Stomach (tissue), 9 donors: ENCODE results near the gene DHPS. TPM values are rescaled to one million over a fixed set of nuclear protein-coding genes. Genes with fewer than 3 reads are reported as not detected.
"Not testable (repeated sequence)": the region's sequence is repeated elsewhere in the genome, so short reads cannot be mapped to it uniquely, and the experiment has no call there.

ENCODE experiments used
- DNase-seq, 2 donors: peaks; one replicate each; pipeline versions ENCODE4 v3.0.0 to v3.0.0-alpha.2; 2013 to 2019
- H3K27ac ChIP-seq, 5 donors: fragments of 200-600 bp in 4 of 5; sonication (generic) in 4 of 5; one replicate each; pipeline ENCODE4 v1.5.1; 2013 to 2019; ENCODE audit warnings: mild to moderate bottlenecking in 1 of 5, moderate library complexity in 1 of 5
- H3K27me3 ChIP-seq, 3 donors: fragments of 200-600 bp; sonication (generic); one replicate each; pipeline ENCODE4 v1.5.1; 2017 to 2019; ENCODE audit warnings: mixed run types in 1 of 3
- H3K36me3 ChIP-seq, 4 donors: fragments of 200-600 bp; sonication (generic); 1 replicate in 3 of 4; 2 replicates in 1 of 4; pipeline ENCODE4 v1.5.1; 2016 to 2019
- H3K4me1 ChIP-seq, 4 donors: fragments of 200-600 bp; sonication (generic); one replicate each; pipeline ENCODE4 v1.5.1; 2016 to 2019
- H3K4me3 ChIP-seq, 4 donors: fragments of 200-600 bp; sonication (generic) in 3 of 4; one replicate each; pipeline ENCODE4 v1.5.1; 2016 to 2019; ENCODE audit warnings: mild to moderate bottlenecking in 1 of 4
- H3K9me3 ChIP-seq, 4 donors: fragments of 200-600 bp; sonication (generic); one replicate each; pipeline ENCODE4 v1.5.1; 2016 to 2019
- CTCF ChIP-seq, 7 experiments: fragments of 450-650 bp in 4 of 7; fragments of 200-600 bp in 3 of 7; sonication (generic) in 3 of 7; IDR thresholded peaks; one replicate each; pipeline ENCODE4 v1.5.1; 2016 to 2019; ENCODE audit warnings: antibody characterized with exemption in 7 of 7, control low read depth in 2 of 7, mild to moderate bottlenecking in 1 of 7
- EP300 ChIP-seq: sonication (generic); formaldehyde crosslinking; IDR thresholded peaks from one replicate; pipeline ENCODE4 v1.6.1; 2017; ENCODE audit warnings: antibody characterized with exemption
- POLR2A ChIP-seq, 4 donors: fragments of 450-650 bp; IDR thresholded peaks; one replicate each; pipeline ENCODE4 v1.6.1; 2016; ENCODE audit warnings: antibody characterized with exemption in 4 of 4, control low read depth in 2 of 4, mild to moderate bottlenecking in 1 of 4, moderate library complexity in 1 of 4
- POLR2AphosphoS5 ChIP-seq, 3 donors: sonication (generic); formaldehyde crosslinking; IDR thresholded peaks; one replicate each; pipeline ENCODE4 v1.6.1; 2016; ENCODE audit warnings: antibody characterized with exemption in 3 of 3
- WGBS, 5 donors: extraction: QIAGEN DNeasy Blood & Tissue Kit in 3 of 5; methylation state at CpG; one replicate each; pipeline versions ENCODE4 v1.1.5 to v1.1.7; 2013 to 2018; 5-methylcytosine and 5-hydroxymethylcytosine counted together
- intact Hi-C: fragments of 100-400 bp; cut with DNase I; formaldehyde crosslinking; loops from one replicate; pipeline ENCODE4 v1.15.1; 2023; ENCODE audit warnings: low total_unique reads
- polyA plus RNA-seq, 3 donors: library from polyadenylated mRNA; stranded (reverse); fragments of 200-250 nt; gene quantifications; one replicate each; pipeline ENCODE4 v1.2.3, GENCODE V29; 2013
- total RNA-seq, 5 donors: library from RNA; depleted of rRNA; stranded (reverse); fragments of >200 nt; gene quantifications; one replicate each; pipeline versions ENCODE4 v1.1.0 to v1.2.3, GENCODE V29; 2014 to 2016
- donor health status: healthy with polysubstance abuse.
- donor health status: Bipolar disorder and iron deficiency.
- donor health status: healthy.

The DHPS gene
- total and polyA plus RNA-seq, 8 donors: 51.7 to 287 (median 75.5) TPM

- no peak for DNase-seq
- Histone ChIP-seq H3K27me3 (no peaks in the 10 kb centered on the region), H3K4me1 (no peaks in the 10 kb centered on the region), H3K36me3 (peaks cover 88 to 100% (median 100%) of the 10 kb centered on the region in 4 donors), H3K27ac (no peak overlapping the region), H3K4me3 (no peak overlapping the region), H3K9me3 (no peaks in the 10 kb centered on the region)
- TF ChIP-seq CTCF (IDR thresholded peaks at IDR 0.05): no peak
- no peak for TF ChIP-seq POLR2A (IDR thresholded peaks at IDR 0.05)
- TF ChIP-seq POLR2AphosphoS5 (IDR thresholded peaks at IDR 0.05): no peak
- TF ChIP-seq EP300: no peak
- intact Hi-C loops: no loop called here
- WGBS, 5 donors: 92 to 98% (median 95%) methylated on average over 8 to 13 of the region's 13 CpGs
Measured at GRCh38 chr19:12705169-12705568, 23.5 kb upstream of the DHPS start.

- peak in 1 of 2 donors; percentile 59 for DNase-seq
- TF ChIP-seq POLR2AphosphoS5 (IDR thresholded peaks at IDR 0.05) (no peak), POLR2A (IDR thresholded peaks at IDR 0.05) (no peak), CTCF (IDR thresholded peaks at IDR 0.05) (no peak), EP300 (no peak)
Measured at GRCh38 chr19:12703046-12703445, 21.4 kb upstream of the DHPS start.

GRCh38 chr19:12701596-12702282 is 20.1 kb upstream of the DHPS start:
- peak in 1 of 2 donors; percentile 10 for DNase-seq
- H3K27me3 ChIP-seq: no peaks in the 10 kb centered on the region
- no peak for TF ChIP-seq EP300
- no peak for TF ChIP-seq POLR2AphosphoS5 (IDR thresholded peaks at IDR 0.05)
- TF ChIP-seq POLR2A (IDR thresholded peaks at IDR 0.05): no peak
- TF ChIP-seq CTCF (IDR thresholded peaks at IDR 0.05): no peak
- H3K36me3 ChIP-seq: peaks cover 58 to 83% (median 81%) of the 10 kb centered on the region in 4 donors
- H3K9me3 ChIP-seq: no peaks in the 10 kb centered on the region
- H3K4me1 ChIP-seq: peaks cover 6 to 11% (median 8%) of the 10 kb centered on the region in 4 donors
- intact Hi-C loops: no loop called here
- no peak overlapping the region for H3K27ac ChIP-seq
- H3K4me3 ChIP-seq: no peak overlapping the region
- WGBS, 5 donors: 87 to 92% (median 91%) methylated on average over 25 to 33 of the region's 33 CpGs

More at GRCh38 chr19:12703046-12703445, 21.4 kb upstream of the DHPS start:
- 62 to 76% (median 67%) methylated on average over 8 to 9 of the region's 9 CpGs for WGBS, 5 donors
- H3K36me3 ChIP-seq: peaks cover 69 to 96% (median 95%) of the 10 kb centered on the region in 4 donors
- no peaks in the 10 kb centered on the region for H3K4me1 ChIP-seq
- no peak overlapping the region for H3K27ac ChIP-seq
- no peaks in the 10 kb centered on the region for H3K27me3 ChIP-seq
- no peak overlapping the region for H3K4me3 ChIP-seq
- H3K9me3 ChIP-seq: no peaks in the 10 kb centered on the region
- intact Hi-C loops: no loop called here

GRCh38 chr19:12698138-12698537 is 16.5 kb upstream of the DHPS start:
- Histone ChIP-seq H3K27me3 (no peaks in the 10 kb centered on the region), H3K36me3 (peaks cover 28 to 47% (median 45%) of the 10 kb centered on the region in 4 donors), H3K9me3 (no peaks in the 10 kb centered on the region), H3K27ac (no peak overlapping the region), H3K4me3 (no peak overlapping the region), H3K4me1 (peaks cover 16 to 29% (median 28%) of the 10 kb centered on the region in 4 donors)
- WGBS, 5 donors: 72 to 84% (median 78%) methylated on average over 6 of the region's 6 CpGs
- no peak for DNase-seq
- intact Hi-C loops: no loop called here
- no peak for TF ChIP-seq CTCF (IDR thresholded peaks at IDR 0.05)
- TF ChIP-seq EP300: no peak
- TF ChIP-seq POLR2A (IDR thresholded peaks at IDR 0.05): no peak
- no peak for TF ChIP-seq POLR2AphosphoS5 (IDR thresholded peaks at IDR 0.05)

GRCh38 chr19:12697425-12697824 is 15.7 kb upstream of the DHPS start:
- DNase-seq, H3K9me3 ChIP-seq, intact Hi-C loops, H3K27me3 ChIP-seq: not testable (repeated sequence)
- H3K36me3 ChIP-seq: peaks cover 21 to 43% (median 39%) of the 10 kb centered on the region in 4 donors
- peak overlapping the region in 2 of 4 donors; percentile 96 to 100 for H3K4me3 ChIP-seq
- H3K4me1 ChIP-seq: peaks cover 16 to 29% (median 28%) of the 10 kb centered on the region in 4 donors
- peak overlapping the region in 2 of 5 donors; percentile 91 to 94 for H3K27ac ChIP-seq
- WGBS, 5 donors: 94 to 98% (median 96%) methylated on average over 22 of the region's 22 CpGs
